ENCODE results near the gene PLEKHA1.

PLEKHA1 gene

DNA sequence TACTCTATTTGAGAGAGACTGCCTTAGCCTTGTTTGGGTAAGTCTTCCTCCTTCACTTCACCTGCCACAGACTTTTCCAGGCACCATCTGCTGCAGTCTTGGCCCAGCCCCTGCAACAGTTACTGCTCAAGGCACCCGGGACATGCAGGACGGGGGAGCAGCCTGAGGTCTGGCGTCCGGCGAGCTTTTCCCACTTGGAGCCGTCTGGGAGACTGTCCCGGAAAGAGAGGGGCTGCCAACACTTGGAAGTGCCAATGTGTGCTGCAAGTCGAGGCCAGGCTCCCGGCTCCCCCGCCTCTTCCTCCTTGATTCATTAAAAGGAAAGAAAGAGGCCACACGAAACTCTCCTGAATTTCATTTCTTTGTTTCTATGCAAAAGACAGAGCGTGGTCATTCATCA lies 100.6 kb downstream of the PLEKHA1 start:
- Histone ChIP-seq H3K4me3 (no peak overlapping the region), H3K9ac (ENCODE audit: insufficient read length) (no peak overlapping the region), H3K9me3 (ENCODE audit: low read depth, low read length) (no peaks in the 10 kb centered on the region), H3K36me3 (ENCODE audit: insufficient read depth, low read length) (no peaks in the 10 kb centered on the region), H3K27ac (no peak overlapping the region)
- DNase-seq (ENCODE audit: low read depth, low spot score), result no peak
- TF ChIP-seq EZH2 (IDR thresholded peaks at IDR 0.05) (no peak), FOXP2 (optimal IDR thresholded peaks at IDR 0.05; ENCODE audit: control extremely low read depth, extremely low read length, insufficient read depth) (no peak)

DNA sequence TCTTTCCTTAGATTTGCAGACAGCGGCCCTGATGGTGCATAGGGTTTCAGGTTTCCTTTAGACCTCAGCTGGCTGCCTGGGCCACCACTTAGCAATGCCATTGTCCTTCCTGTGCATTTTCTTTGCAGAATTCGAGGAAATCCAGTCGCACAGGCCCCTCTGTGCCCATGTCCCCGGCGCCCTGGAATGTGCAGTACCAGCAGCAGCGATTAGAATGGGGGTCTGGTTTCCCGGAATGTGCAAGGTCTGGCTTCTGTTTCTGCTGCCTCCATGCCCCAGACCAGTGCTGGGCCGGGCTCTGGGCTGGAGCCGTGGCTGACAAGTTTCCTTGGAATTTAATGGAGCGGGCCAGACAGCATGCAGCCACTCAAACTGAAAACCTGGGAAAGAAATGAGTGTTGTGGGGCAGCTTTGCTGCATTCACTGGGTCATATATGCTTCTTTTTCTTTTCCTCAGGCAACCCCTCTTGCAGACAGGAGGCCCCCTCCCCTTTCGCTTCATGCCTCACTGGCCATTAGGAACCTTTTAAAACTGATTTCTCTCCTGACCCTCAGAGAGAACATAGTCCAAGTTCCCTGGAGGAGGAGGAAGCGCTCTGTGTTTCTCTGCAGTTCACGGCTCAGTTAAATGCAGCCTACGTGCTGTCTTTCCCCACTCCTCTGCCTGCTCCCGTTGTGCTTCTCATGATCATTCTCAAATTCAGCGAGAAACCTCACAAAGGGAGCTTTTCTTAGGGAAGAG lies 101.3 kb downstream of the PLEKHA1 start:
- no peak for TF ChIP-seq EZH2 (IDR thresholded peaks at IDR 0.05)
- TF ChIP-seq FOXP2 (optimal IDR thresholded peaks at IDR 0.05; ENCODE audit: control extremely low read depth, extremely low read length, insufficient read depth), result no peak
- Histone ChIP-seq H3K27ac (no peak overlapping the region), H3K4me3 (no peak overlapping the region), H3K9me3 (ENCODE audit: low read depth, low read length) (no peaks in the 10 kb centered on the region), H3K36me3 (ENCODE audit: insufficient read depth, low read length) (no peaks in the 10 kb centered on the region), H3K9ac (ENCODE audit: insufficient read length) (no peak overlapping the region)
- DNase-seq (ENCODE audit: low read depth, low spot score), result no peak

DNA sequence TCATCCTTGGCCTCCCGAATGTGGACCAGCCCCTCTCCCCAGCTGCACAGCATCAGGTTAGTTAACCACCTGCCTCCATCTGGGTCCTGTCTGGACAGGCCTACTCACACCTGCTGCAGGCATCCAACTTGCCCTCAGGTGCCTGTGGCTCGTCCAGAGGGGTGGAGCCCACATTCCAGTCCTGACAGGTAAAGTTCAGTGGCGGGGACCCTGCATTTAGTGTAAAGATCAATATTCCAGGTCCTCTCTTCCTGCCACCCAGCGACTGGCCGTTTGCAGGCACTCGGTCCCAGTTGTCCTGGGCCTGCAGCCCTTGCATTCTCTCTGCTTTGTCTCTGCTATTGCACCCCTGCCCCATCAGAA lies 101.8 kb downstream of the PLEKHA1 start:
- H3K9ac ChIP-seq (ENCODE audit: insufficient read length), result no peak overlapping the region
- TF ChIP-seq FOXP2 (optimal IDR thresholded peaks at IDR 0.05; ENCODE audit: control extremely low read depth, extremely low read length, insufficient read depth), result no peak
- TF ChIP-seq POLR2AphosphoS5 (IDR thresholded peaks at IDR 0.05; ENCODE audit: borderline replicate concordance, low read depth, low read length), result no peak
- TF ChIP-seq EZH2 (IDR thresholded peaks at IDR 0.05), result no peak
- DNase-seq (ENCODE audit: low read depth, low spot score), result no peak

DNA sequence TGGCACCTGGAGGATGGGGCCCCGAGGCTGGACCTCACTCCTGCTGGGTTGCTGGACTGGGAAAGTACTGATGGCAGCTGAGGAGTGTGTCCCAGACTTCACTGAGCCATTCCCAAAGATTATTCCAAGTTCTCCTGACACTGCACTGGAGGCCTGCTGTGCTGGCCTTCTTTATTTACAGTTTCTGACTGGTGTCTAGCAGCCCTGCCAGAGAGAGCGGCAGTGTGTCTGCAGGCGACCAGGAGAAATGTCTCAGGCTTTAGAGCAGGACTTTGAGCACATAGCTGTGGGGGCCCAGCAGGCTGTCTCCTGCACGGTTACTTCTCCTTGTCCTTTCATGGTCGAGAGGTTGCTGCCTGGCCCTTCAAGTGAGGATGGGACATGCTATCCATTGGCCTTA lies 102.9 kb downstream of the PLEKHA1 start:
- H3K9ac ChIP-seq (ENCODE audit: insufficient read length), result no peak overlapping the region
- H3K36me3 ChIP-seq (ENCODE audit: insufficient read depth, low read length), result no peaks in the 10 kb centered on the region
- no peak for DNase-seq (ENCODE audit: low read depth, low spot score)
- no peak overlapping the region for H3K27ac ChIP-seq
- no peak overlapping the region for H3K4me3 ChIP-seq
- TF ChIP-seq FOXP2 (optimal IDR thresholded peaks at IDR 0.05; ENCODE audit: control extremely low read depth, extremely low read length, insufficient read depth), result no peak
- TF ChIP-seq POLR2AphosphoS5 (IDR thresholded peaks at IDR 0.05; ENCODE audit: borderline replicate concordance, low read depth, low read length), result no peak
- no peak for TF ChIP-seq EZH2 (IDR thresholded peaks at IDR 0.05)
- H3K9me3 ChIP-seq (ENCODE audit: low read depth, low read length), result no peaks in the 10 kb centered on the region

More for the DNA sequence above, 101.8 kb downstream of the PLEKHA1 start:
- Histone ChIP-seq H3K27ac (no peak overlapping the region), H3K9me3 (ENCODE audit: low read depth, low read length) (no peaks in the 10 kb centered on the region), H3K4me3 (no peak overlapping the region), H3K36me3 (ENCODE audit: insufficient read depth, low read length) (no peaks in the 10 kb centered on the region)

DNA sequence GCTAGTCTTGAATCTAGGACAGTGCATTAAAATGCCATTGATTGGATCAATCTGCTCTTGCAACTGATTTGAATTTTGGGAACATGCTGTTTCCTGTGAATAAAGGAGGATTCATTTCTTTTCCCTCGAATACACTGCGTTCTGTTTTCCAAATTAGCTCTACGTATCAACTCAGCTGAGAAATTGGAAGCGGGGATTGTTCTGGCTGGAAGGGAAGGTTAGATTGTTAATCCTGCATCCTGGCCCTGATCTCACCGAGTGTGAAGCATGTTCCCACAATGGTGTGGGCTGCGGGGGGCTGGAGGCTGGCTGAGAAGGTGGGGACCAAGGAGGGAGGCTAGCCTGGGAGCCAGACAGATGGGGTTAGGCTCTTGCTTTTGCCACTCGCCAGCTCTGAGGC lies 104.5 kb downstream of the PLEKHA1 start:
- no peak for TF ChIP-seq POLR2AphosphoS5 (IDR thresholded peaks at IDR 0.05; ENCODE audit: borderline replicate concordance, low read depth, low read length)
- TF ChIP-seq FOXP2 (optimal IDR thresholded peaks at IDR 0.05; ENCODE audit: control extremely low read depth, extremely low read length, insufficient read depth), result no peak
- no peak for TF ChIP-seq EZH2 (IDR thresholded peaks at IDR 0.05)
- Histone ChIP-seq H3K9me3 (ENCODE audit: low read depth, low read length) (no peaks in the 10 kb centered on the region), H3K9ac (ENCODE audit: insufficient read length) (no peak overlapping the region), H3K36me3 (ENCODE audit: insufficient read depth, low read length) (no peaks in the 10 kb centered on the region), H3K27ac (no peak overlapping the region), H3K4me3 (no peak overlapping the region)
- DNase-seq (ENCODE audit: low read depth, low spot score), result no peak

DNA sequence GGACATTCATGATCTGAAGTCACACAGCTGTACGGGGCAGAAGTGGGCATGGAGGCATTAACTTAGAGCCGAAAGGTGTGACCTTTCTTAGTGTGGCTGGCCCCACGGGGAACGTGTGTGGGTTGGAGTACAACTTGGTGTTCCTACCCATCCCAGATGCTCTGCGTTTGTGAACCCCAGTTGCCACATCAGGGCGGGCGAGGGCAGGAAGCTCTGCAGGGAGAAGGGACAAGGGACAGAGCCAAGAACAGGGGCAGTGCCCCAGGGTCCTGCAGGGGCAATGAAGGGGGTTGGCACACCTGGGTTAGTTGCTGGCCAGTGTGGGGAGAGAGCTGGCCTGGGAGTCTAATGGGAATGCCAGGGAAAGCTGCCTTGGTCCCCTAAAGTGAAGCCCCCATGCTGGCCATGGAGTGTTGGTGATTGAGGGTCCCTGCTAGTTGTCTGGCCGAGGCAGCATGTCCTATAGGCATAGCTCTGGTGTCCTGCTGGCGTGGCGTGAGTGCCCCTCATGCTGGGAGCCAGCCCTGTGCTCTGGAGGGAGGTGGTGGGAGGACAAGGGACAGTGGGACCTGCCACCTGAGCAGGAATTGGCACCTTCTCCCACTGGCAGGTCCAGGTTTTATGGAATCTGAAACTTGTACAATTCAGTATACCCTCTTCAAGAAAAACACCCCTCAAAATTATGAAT lies 105.8 kb downstream of the PLEKHA1 start:
- Histone ChIP-seq H3K9ac (ENCODE audit: insufficient read length) (no peak overlapping the region), H3K36me3 (ENCODE audit: insufficient read depth, low read length) (no peaks in the 10 kb centered on the region), H3K27ac (no peak overlapping the region), H3K9me3 (ENCODE audit: low read depth, low read length) (no peaks in the 10 kb centered on the region), H3K4me3 (no peak overlapping the region)
- no peak for TF ChIP-seq POLR2AphosphoS5 (IDR thresholded peaks at IDR 0.05; ENCODE audit: borderline replicate concordance, low read depth, low read length)
- no peak for TF ChIP-seq EZH2 (IDR thresholded peaks at IDR 0.05)
- no peak for TF ChIP-seq FOXP2 (optimal IDR thresholded peaks at IDR 0.05; ENCODE audit: control extremely low read depth, extremely low read length, insufficient read depth)
- DNase-seq (ENCODE audit: low read depth, low spot score), result no peak

DNA sequence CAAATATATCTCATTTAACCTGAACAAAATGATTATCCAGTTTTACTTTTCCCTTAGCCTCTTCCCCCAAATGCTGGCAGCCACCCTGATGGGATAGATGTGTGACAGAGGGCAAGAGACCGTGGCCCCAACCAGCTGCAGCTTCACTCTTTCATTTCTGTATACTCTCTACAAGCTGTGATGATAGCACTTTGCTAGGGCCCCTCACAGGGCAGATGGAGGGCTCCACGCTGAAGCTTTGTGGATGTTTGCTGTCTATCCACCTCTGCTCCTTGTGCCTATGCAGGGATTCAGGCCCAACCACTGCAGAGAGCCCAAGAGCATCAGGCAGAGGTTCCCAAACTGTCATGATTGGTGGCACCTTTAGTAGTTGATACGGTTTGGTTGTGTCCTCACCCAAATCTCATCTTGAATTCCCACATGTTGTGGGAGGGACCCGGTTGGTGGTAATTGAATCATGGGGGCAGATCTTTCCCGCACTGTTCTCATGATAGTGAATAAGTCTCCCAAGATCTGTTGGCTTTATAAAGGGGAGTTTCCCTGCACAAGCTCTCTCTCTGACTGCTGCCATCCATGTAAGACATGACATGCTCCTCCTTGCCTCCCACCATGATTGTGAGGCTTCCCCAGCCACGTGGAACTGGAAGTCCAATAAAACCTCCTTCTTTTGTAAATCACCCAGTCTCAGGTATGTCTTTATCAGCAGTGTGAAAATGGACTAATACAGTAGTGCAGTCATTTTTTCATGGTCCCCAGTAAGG lies 107.0 kb downstream of the PLEKHA1 start:
- Histone ChIP-seq H3K9ac (ENCODE audit: insufficient read length) (no peak overlapping the region), H3K4me3 (no peak overlapping the region), H3K27ac (no peak overlapping the region), H3K36me3 (ENCODE audit: insufficient read depth, low read length) (no peaks in the 10 kb centered on the region), H3K9me3 (ENCODE audit: low read depth, low read length) (no peaks in the 10 kb centered on the region)
- TF ChIP-seq FOXP2 (optimal IDR thresholded peaks at IDR 0.05; ENCODE audit: control extremely low read depth, extremely low read length, insufficient read depth) (no peak), POLR2AphosphoS5 (IDR thresholded peaks at IDR 0.05; ENCODE audit: borderline replicate concordance, low read depth, low read length) (no peak), EZH2 (IDR thresholded peaks at IDR 0.05) (no peak)
- no peak for DNase-seq (ENCODE audit: low read depth, low spot score)

All from SK-N-MC (cell line).